C4-2B (cell line): ENCODE results near the gene KCP.

Experiments used
- ZFX ChIP-seq: fragments of 450-650 bp; IDR thresholded peaks from 2 replicates; pipeline ENCODE4 v1.6.1; 2017
- TF ChIP-seq, protein P1 (sequence below): fragments of 450-650 bp; conservative IDR thresholded peaks from 2 replicates; pipeline ENCODE4 v1.5.1; 2017; ENCODE audit warnings: mild to moderate bottlenecking

DNA sequence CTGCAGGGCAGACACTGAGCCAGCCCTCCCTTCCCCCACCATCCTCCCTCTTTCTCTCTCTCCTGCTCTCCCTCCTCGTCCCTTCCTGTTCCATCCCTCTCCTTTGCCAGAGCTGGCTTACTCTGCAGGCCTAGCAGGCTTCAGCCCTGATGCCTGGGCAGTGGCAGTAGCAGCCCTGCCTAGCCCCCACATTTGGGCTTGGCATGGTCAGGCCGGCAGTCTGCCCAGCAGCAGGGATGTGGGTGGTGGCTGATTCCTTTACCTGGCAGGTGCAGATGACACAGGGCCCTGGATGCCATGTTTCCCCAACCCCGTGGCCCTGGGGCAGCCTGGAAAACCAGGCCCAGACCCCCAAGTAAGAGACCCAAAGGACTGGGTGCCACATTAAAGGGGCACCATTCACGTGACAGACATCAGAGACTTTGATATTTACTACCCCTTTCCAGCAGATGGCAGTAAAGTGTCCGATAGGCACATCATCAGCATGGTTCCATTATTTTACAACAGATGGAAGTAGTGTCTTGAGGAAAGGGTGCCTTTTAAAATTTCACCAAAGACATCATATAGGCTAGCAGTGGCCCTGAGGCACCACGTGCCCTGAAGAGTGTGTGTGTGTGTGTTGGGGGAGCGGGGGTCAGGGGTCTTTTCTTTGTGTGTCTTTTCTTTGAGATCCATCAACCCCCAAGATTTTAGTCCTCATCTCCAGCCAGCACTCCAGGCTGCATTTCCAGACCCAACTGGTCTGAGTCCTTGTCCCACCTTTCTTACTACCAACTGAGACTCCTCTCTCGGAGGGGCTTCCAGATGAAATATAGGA is 5.9 kb downstream of the KCP start:
- TF ChIP-seq, protein P1, sequence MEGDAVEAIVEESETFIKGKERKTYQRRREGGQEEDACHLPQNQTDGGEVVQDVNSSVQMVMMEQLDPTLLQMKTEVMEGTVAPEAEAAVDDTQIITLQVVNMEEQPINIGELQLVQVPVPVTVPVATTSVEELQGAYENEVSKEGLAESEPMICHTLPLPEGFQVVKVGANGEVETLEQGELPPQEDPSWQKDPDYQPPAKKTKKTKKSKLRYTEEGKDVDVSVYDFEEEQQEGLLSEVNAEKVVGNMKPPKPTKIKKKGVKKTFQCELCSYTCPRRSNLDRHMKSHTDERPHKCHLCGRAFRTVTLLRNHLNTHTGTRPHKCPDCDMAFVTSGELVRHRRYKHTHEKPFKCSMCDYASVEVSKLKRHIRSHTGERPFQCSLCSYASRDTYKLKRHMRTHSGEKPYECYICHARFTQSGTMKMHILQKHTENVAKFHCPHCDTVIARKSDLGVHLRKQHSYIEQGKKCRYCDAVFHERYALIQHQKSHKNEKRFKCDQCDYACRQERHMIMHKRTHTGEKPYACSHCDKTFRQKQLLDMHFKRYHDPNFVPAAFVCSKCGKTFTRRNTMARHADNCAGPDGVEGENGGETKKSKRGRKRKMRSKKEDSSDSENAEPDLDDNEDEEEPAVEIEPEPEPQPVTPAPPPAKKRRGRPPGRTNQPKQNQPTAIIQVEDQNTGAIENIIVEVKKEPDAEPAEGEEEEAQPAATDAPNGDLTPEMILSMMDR = peak; percentile 88
- TF ChIP-seq ZFX = no peak
